Right atrium auricular region (tissue), 2 donors: ENCODE measurements around the gene MLLT10. TPM values are rescaled to one million over a fixed set of nuclear protein-coding genes. Genes with fewer than 3 reads are reported as not detected.

Experiments used
- DNase-seq: peaks from one replicate; pipeline ENCODE4 v3.0.0-alpha.2; 2019; ENCODE audit warnings: low spot score
- H3K27ac ChIP-seq, 2 donors: fragments of 200-600 bp; sonication (generic); 1 replicate in 1 of 2; 2 replicates in 1 of 2; pipeline ENCODE4 v1.5.1; 2016 to 2019
- H3K27me3 ChIP-seq, 2 donors: fragments of 200-600 bp; sonication (generic); one replicate each; pipeline versions ENCODE4 v1.5.1 to v1.6.0; 2017 to 2019
- H3K36me3 ChIP-seq: fragments of 200-600 bp; sonication (generic); one replicate; pipeline ENCODE4 v1.5.1; 2016
- H3K4me1 ChIP-seq, 2 donors: fragments of 200-600 bp; sonication (generic); one replicate each; pipeline versions ENCODE4 v1.5.1 to v1.6.0; 2017 to 2019
- H3K4me3 ChIP-seq, 2 donors: fragments of 200-600 bp; sonication (generic); 1 replicate in 1 of 2; 2 replicates in 1 of 2; pipeline ENCODE4 v1.5.1; 2017 to 2019; ENCODE audit warnings: mild to moderate bottlenecking in 1 of 2, moderate library complexity in 1 of 2
- H3K9me3 ChIP-seq, 2 donors: fragments of 200-600 bp; sonication (generic); one replicate each; pipeline ENCODE4 v1.5.1; 2019
- total RNA-seq, 2 donors: library from RNA; depleted of rRNA; stranded (reverse); fragments of >200 nt; gene quantifications; one replicate each; pipeline ENCODE4 v1.1.0, GENCODE V29; 2016
- TF ChIP-seq, protein P1 (sequence below), 2 donors: fragments of 200-600 bp; sonication (generic); IDR thresholded peaks; one replicate each; pipeline ENCODE4 v1.5.1; 2019; ENCODE audit warnings: antibody characterized with exemption in 2 of 2

MLLT10 gene
- total RNA-seq, 2 donors from 2014 or later, result 18.8 to 27.2 TPM

DNA sequence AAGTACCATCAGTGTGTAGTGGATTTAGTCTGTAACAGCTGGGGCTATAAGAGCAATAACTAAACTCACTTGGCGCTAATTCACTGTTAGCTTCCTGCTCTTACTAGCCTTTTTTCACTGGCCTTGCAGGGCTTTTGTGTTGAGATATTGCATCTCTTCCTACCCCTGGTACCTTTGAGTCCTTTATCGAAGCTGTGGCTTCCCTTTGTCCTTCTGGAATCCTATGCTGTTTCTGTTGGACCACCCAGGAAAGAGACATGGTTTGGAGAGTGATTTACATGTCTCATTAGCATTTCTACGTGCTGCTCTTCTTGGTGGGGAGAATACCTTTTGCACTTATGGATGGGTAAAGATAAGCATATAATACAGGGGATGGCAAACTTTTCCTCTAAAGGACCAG, 103.8 kb downstream of the MLLT10 start:
- no peaks in the 10 kb centered on the region for H3K4me1 ChIP-seq
- no peaks in the 10 kb centered on the region for H3K27me3 ChIP-seq
- no peak overlapping the region for H3K4me3 ChIP-seq
- no peak for DNase-seq
- H3K27ac ChIP-seq, result no peak overlapping the region
- H3K36me3 ChIP-seq, result no peaks in the 10 kb centered on the region
- TF ChIP-seq, protein P1, sequence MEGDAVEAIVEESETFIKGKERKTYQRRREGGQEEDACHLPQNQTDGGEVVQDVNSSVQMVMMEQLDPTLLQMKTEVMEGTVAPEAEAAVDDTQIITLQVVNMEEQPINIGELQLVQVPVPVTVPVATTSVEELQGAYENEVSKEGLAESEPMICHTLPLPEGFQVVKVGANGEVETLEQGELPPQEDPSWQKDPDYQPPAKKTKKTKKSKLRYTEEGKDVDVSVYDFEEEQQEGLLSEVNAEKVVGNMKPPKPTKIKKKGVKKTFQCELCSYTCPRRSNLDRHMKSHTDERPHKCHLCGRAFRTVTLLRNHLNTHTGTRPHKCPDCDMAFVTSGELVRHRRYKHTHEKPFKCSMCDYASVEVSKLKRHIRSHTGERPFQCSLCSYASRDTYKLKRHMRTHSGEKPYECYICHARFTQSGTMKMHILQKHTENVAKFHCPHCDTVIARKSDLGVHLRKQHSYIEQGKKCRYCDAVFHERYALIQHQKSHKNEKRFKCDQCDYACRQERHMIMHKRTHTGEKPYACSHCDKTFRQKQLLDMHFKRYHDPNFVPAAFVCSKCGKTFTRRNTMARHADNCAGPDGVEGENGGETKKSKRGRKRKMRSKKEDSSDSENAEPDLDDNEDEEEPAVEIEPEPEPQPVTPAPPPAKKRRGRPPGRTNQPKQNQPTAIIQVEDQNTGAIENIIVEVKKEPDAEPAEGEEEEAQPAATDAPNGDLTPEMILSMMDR (IDR thresholded peaks at IDR 0.05), result no peak
- no peaks in the 10 kb centered on the region for H3K9me3 ChIP-seq

DNA sequence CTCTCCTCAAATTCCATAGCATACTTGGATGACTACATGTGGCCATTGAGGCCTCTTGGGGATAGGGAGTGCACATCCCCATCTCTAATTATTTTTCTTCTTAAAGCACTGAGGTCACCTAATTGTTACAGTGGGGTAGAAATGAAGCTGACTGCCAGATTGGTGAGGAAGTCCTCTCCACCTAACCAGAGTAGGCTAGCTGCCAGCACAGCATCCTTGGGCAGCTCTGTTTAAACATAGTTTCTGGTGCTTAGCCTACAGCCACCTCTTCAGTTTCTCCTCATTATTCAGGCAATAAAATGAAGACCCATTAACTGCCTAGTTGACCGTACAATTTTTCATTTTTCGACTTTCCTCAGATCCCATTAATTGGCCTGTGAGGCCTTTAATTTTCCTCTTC, 104.6 kb downstream of the MLLT10 start:
- DNase-seq, result no peak
- Histone ChIP-seq H3K36me3 (no peaks in the 10 kb centered on the region), H3K27me3 (no peaks in the 10 kb centered on the region)

DNA sequence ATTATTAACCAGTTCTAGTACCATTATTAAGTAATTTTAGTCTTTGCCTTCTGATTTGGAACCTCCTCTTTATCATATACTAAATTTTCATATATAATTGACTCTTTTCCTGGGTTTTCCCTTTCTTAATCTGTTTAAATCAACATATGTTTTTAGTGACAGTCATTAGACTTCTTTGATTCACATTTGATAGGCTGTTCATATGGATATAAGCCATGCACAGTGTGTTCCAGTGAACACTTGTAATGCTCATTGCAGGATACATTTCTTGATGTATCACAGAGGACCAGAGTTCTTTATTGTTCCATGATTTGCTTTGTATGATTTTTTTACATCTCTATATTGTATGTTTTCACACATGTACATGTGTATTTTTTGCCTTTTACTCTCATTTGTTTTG, 114.0 kb downstream of the MLLT10 start:
- H3K4me1 ChIP-seq, result no peaks in the 10 kb centered on the region
- TF ChIP-seq, protein P1 (IDR thresholded peaks at IDR 0.05), result no peak
- H3K9me3 ChIP-seq, result no peaks in the 10 kb centered on the region

More for the DNA sequence above, 104.6 kb downstream of the MLLT10 start:
- H3K4me1 ChIP-seq, result no peaks in the 10 kb centered on the region
- H3K27ac ChIP-seq, result no peak overlapping the region
- H3K9me3 ChIP-seq, result no peaks in the 10 kb centered on the region
- TF ChIP-seq, protein P1 (IDR thresholded peaks at IDR 0.05), result no peak
- no peak overlapping the region for H3K4me3 ChIP-seq

DNA sequence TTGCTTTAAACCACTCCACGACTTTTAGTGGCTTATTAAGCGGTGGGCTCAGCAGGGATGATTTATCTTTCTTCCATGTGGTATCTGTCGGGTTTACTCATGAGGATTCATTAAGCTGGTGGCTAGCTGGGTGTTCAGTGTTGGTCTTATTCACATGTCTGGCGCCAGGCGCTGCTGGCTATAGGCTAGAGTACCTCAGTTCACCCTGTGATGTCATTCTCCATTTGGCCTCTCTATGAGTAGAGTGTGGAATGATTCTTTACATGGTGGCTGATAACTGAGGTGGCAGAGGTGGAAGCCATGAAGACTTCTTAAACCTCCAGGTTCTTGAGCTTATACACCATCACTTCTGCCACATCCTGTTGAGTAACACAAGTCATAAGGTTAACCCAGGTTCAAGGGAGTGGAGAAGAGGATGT, 115.4 kb downstream of the MLLT10 start:
- TF ChIP-seq, protein P1 (IDR thresholded peaks at IDR 0.05), result no peak
- H3K9me3 ChIP-seq, result no peaks in the 10 kb centered on the region
- H3K36me3 ChIP-seq, result peaks cover 7% of the 10 kb centered on the region
- H3K4me1 ChIP-seq, result peaks cover 0 to 7% of the 10 kb centered on the region in 2 donors
- no peaks in the 10 kb centered on the region for H3K27me3 ChIP-seq
- DNase-seq, result no peak
- no peak overlapping the region for H3K4me3 ChIP-seq
- no peak overlapping the region for H3K27ac ChIP-seq

More for the DNA sequence above, 114.0 kb downstream of the MLLT10 start:
- no peak for DNase-seq
- peaks cover 7% of the 10 kb centered on the region for H3K36me3 ChIP-seq
- no peak overlapping the region for H3K4me3 ChIP-seq
- no peak overlapping the region for H3K27ac ChIP-seq
- H3K27me3 ChIP-seq, result no peaks in the 10 kb centered on the region

DNA sequence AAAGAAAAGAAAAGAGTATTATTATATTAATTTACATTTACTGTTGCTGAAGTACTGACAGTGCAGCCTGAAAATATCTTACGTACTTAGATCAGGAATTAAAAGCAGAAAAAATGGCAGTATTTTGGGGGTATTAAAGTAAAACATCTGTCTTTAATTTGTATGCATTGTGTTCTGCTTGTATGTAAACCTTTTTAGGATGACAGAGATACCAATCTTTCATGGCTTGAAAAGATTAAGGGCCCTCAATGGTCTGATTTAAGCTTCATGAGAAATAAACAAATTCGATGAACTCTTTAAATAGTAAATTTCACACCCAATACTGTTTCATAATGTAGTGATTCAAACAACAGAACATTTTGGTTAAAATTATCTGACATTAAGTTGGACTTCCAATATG, 116.3 kb downstream of the MLLT10 start:
- TF ChIP-seq, protein P1 (IDR thresholded peaks at IDR 0.05), result no peak
- Histone ChIP-seq H3K27me3 (no peaks in the 10 kb centered on the region), H3K4me1 (peaks cover 0 to 7% of the 10 kb centered on the region in 2 donors), H3K36me3 (peaks cover 7% of the 10 kb centered on the region), H3K9me3 (no peaks in the 10 kb centered on the region), H3K4me3 (no peak overlapping the region), H3K27ac (no peak overlapping the region)
- no peak for DNase-seq

DNA sequence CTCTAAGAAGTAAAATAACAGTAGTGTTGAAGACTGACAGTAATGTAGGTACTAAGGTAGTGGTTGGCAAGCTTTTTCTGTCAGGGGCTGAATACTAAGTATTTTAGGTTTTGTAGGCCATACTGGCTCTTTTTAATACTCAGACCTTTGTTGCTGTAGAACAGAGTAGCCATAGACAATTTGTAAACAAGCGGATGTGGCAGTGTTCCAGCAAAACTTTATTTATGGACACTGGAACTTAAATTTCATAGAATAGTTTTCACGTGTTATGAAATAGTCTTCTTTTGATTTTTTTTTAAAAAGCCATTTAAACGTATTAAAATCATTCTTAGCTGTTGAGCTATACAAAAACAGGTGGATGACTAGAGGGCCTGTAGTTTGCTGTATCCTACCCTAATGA, 121.2 kb downstream of the MLLT10 start:
- Histone ChIP-seq H3K9me3 (no peaks in the 10 kb centered on the region), H3K4me1 (peaks cover 0 to 7% of the 10 kb centered on the region in 2 donors), H3K4me3 (no peak overlapping the region), H3K36me3 (peaks cover 7% of the 10 kb centered on the region), H3K27me3 (no peaks in the 10 kb centered on the region), H3K27ac (no peak overlapping the region)
- no peak for DNase-seq
- TF ChIP-seq, protein P1 (IDR thresholded peaks at IDR 0.05), result no peak
